Tibial nerve (tissue), 4 donors: ENCODE measurements around the gene MPLKIP. TPM values are rescaled to one million over a fixed set of nuclear protein-coding genes. Genes with fewer than 3 reads are reported as not detected.

ENCODE experiments used
- DNase-seq, 2 donors: peaks; one replicate each; pipeline ENCODE4 v3.0.0-alpha.2; 2019; ENCODE audit warnings: low spot score in 2 of 2
- H3K27ac ChIP-seq, 4 donors: fragments of 200-600 bp; sonication (generic) in 3 of 4; one replicate each; pipeline ENCODE4 v1.5.1; 2017 to 2019; ENCODE audit warnings: mild to moderate bottlenecking in 1 of 4
- H3K27me3 ChIP-seq, 2 donors: fragments of 200-600 bp; sonication (generic) in 1 of 2; one replicate each; pipeline versions ENCODE4 v1.5.1 to v1.6.0; 2017 to 2019
- H3K36me3 ChIP-seq, 3 donors: fragments of 200-600 bp; sonication (generic); one replicate each; pipeline ENCODE4 v1.5.1; 2018 to 2019
- H3K4me1 ChIP-seq, 4 donors: fragments of 200-600 bp; sonication (generic) in 3 of 4; one replicate each; pipeline ENCODE4 v1.5.1; 2017 to 2019
- H3K4me3 ChIP-seq, 4 donors: fragments of 200-600 bp; sonication (generic) in 3 of 4; one replicate each; pipeline ENCODE4 v1.5.1; 2017 to 2019; ENCODE audit warnings: mild to moderate bottlenecking in 1 of 4, moderate library complexity in 1 of 4
- H3K9me3 ChIP-seq, 4 donors: fragments of 200-600 bp; sonication (generic) in 3 of 4; one replicate each; pipeline ENCODE4 v1.5.1; 2017 to 2019
- EP300 ChIP-seq, 2 donors: sonication (generic); formaldehyde crosslinking; IDR thresholded peaks; one replicate each; pipeline ENCODE4 v1.6.1; 2017; ENCODE audit warnings: antibody characterized with exemption in 2 of 2, mild to moderate bottlenecking in 1 of 2
- POLR2A ChIP-seq, 2 donors: fragments of 450-650 bp; IDR thresholded peaks; one replicate each; pipeline ENCODE4 v1.6.1; 2017; ENCODE audit warnings: antibody characterized with exemption in 2 of 2, mild to moderate bottlenecking in 2 of 2, moderate library complexity in 2 of 2
- WGBS, 2 donors: methylation state at CpG; one replicate each; pipeline ENCODE4 v1.1.5; 2018; 5-methylcytosine and 5-hydroxymethylcytosine counted together
- small RNA-seq: library from RNA; depleted of rRNA; stranded (forward); fragments of <200 nt; gene quantifications from one replicate; pipeline ENCODE3, GENCODE V24; 2016
- total RNA-seq, 4 donors: library from RNA; depleted of rRNA; stranded (reverse); fragments of >200 nt; gene quantifications; one replicate each; pipeline ENCODE4 v1.1.0, GENCODE V29; 2016
- TF ChIP-seq, protein P1 (sequence below), 5 experiments: fragments of 200-600 bp in 3 of 5; fragments of 450-650 bp in 2 of 5; sonication (generic) in 3 of 5; IDR thresholded peaks; one replicate each; pipeline ENCODE4 v1.5.1; 2016 to 2019; ENCODE audit warnings: antibody characterized with exemption in 5 of 5, mild to moderate bottlenecking in 3 of 5, moderate library complexity in 2 of 5

Gene MPLKIP
- total RNA-seq, 4 donors from 2014 or later = 29.9 to 70.8 (median 55.0) TPM

- H3K9me3 ChIP-seq = no peaks in the 10 kb centered on the region
- H3K36me3 ChIP-seq = peaks cover 4 to 83% (median 5%) of the 10 kb centered on the region in 3 donors
- no peak overlapping the region for H3K27ac ChIP-seq
- no peak overlapping the region for H3K4me3 ChIP-seq
- TF ChIP-seq EP300 (IDR thresholded peaks at IDR 0.05) (no peak), POLR2A (IDR thresholded peaks at IDR 0.05) (no peak)
- TF ChIP-seq, protein P1, sequence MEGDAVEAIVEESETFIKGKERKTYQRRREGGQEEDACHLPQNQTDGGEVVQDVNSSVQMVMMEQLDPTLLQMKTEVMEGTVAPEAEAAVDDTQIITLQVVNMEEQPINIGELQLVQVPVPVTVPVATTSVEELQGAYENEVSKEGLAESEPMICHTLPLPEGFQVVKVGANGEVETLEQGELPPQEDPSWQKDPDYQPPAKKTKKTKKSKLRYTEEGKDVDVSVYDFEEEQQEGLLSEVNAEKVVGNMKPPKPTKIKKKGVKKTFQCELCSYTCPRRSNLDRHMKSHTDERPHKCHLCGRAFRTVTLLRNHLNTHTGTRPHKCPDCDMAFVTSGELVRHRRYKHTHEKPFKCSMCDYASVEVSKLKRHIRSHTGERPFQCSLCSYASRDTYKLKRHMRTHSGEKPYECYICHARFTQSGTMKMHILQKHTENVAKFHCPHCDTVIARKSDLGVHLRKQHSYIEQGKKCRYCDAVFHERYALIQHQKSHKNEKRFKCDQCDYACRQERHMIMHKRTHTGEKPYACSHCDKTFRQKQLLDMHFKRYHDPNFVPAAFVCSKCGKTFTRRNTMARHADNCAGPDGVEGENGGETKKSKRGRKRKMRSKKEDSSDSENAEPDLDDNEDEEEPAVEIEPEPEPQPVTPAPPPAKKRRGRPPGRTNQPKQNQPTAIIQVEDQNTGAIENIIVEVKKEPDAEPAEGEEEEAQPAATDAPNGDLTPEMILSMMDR (IDR thresholded peaks at IDR 0.05) = no peak
- no peak for DNase-seq
- H3K4me1 ChIP-seq = peaks cover 0 to 12% (median 0%) of the 10 kb centered on the region in 4 donors
- 84 to 95% methylated on average over 2 of the region's 2 CpGs for WGBS, 2 donors
- H3K27me3 ChIP-seq = no peaks in the 10 kb centered on the region
Measured at GRCh38 chr7:40092182-40092581, 42.2 kb downstream of the MPLKIP start.

DNA sequence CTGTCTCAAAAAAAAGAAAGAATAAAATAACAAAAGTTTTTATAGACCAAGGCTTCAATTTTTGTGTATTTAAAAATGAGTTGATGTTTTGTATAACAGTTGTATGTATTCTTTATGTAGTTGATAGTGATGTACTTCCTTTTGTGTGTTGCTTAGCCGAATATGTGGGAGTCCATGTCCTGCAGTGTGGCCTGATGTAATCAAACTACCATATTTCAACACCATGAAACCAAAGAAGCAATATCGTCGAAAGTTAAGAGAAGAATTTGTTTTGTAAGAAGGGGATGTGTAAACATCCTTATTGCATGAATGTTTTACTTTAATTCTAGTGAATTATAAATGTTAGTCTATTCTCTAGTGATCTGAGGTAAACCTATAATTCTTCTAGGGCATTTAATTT is 56.6 kb downstream of the MPLKIP start:
- no peak overlapping the region for H3K27ac ChIP-seq
- 77 to 84% methylated on average over 3 of the region's 3 CpGs for WGBS, 2 donors
- no peak for TF ChIP-seq POLR2A (IDR thresholded peaks at IDR 0.05)
- TF ChIP-seq, protein P1 (IDR thresholded peaks at IDR 0.05) = no peak
- TF ChIP-seq EP300 (IDR thresholded peaks at IDR 0.05) = no peak
- peaks cover 0 to 35% (median 0%) of the 10 kb centered on the region in 3 donors for H3K36me3 ChIP-seq
- no peaks in the 10 kb centered on the region for H3K9me3 ChIP-seq
- no peak for DNase-seq
- H3K4me3 ChIP-seq = no peak overlapping the region
- no peaks in the 10 kb centered on the region for H3K27me3 ChIP-seq
- peaks cover 0 to 14% (median 0%) of the 10 kb centered on the region in 4 donors for H3K4me1 ChIP-seq

Small RNA genes within 50 kb of the gene (small RNA-seq; reads per million reads assigned to genes)
- gene AC006023.1 (not detected), gene AC006023.2 (not detected)

Other genes with a start within 250 kb of the MPLKIP start
- 100 to 1,000 TPM in 3 of 4 donors, 10 to 100 TPM in 1; 87.8 to 128 (median 114) TPM for gene CDK13, start 184.4 kb downstream of the MPLKIP start, total RNA-seq
- 10 to 100 TPM in 1 of 4 donors, 1 to 10 TPM in 3; 2.7 to 20.8 (median 6.2) TPM for gene SUGCT, start 383 bp upstream of the MPLKIP start, total RNA-seq